ENCODE results near the gene GPX2.

GRCh38 chr14:64986648-64987437 is 44.3 kb upstream of the GPX2 start, which contains the start of gene FNTB:
- TF ChIP-seq CTCF (IDR thresholded peaks at IDR 0.05; ENCODE audit: insufficient read depth, low read depth, low read length) (peak; percentile 73), EZH2 (IDR thresholded peaks at IDR 0.05; ENCODE audit: insufficient read depth, low read length) (no peak)
